22Rv1 (cell line): Measurements from ENCODE around the gene GSK3B.

ENCODE experiments used
- H3K27ac ChIP-seq: fragments of 450-650 bp; 2 replicates; pipeline ENCODE4 v1.5.1; 2017
- CTCF ChIP-seq: fragments of 450-650 bp; IDR thresholded peaks from 2 replicates; pipeline ENCODE4 v1.5.1; 2017; ENCODE audit warnings: mild to moderate bottlenecking
- ZFX ChIP-seq: fragments of 450-650 bp; IDR thresholded peaks from 2 replicates; pipeline ENCODE4 v1.6.1; 2017; ENCODE audit warnings: antibody characterized with exemption, borderline replicate concordance

Gene GSK3B

GRCh38 chr3:119781330-119782198, 312.7 kb downstream of the GSK3B start, which contains the start of gene NR1I2:
Gene NR1I2, plus strand, starts transcription at chr3:119782101.
- TF ChIP-seq ZFX (no peak), CTCF (no peak)
- H3K27ac ChIP-seq: no peak within 1 kb of the TSS

GRCh38 chr3:119779731-119780383, 314.4 kb downstream of the GSK3B start:
- no peak for TF ChIP-seq ZFX
- TF ChIP-seq CTCF: no peak
- no peak overlapping the region for H3K27ac ChIP-seq

- TF ChIP-seq ZFX (no peak), CTCF (no peak)
- no peak overlapping the region for H3K27ac ChIP-seq
These were observed 315.4 kb downstream of the GSK3B start for GRCh38 chr3:119778811-119779210.

- TF ChIP-seq CTCF (no peak), ZFX (no peak)
- H3K27ac ChIP-seq: no peak overlapping the region
These were observed 316.1 kb downstream of the GSK3B start for GRCh38 chr3:119778176-119778575.

- H3K27ac ChIP-seq: no peak overlapping the region
- TF ChIP-seq CTCF (no peak), ZFX (no peak)
These were observed 317.9 kb downstream of the GSK3B start for GRCh38 chr3:119776304-119776703.

- H3K27ac ChIP-seq: no peak overlapping the region
- TF ChIP-seq CTCF (no peak), ZFX (no peak)
These were observed 319.8 kb downstream of the GSK3B start for GRCh38 chr3:119774444-119774843.
